Raji (cell line): ENCODE data around the gene ZMYND15.

Experiments used
- POLR2A ChIP-seq: IDR thresholded peaks from 2 replicates; pipeline ENCODE4 v1.6.1; 2011; ENCODE audit warnings: low read depth, low read length, control low read depth; ENCODE audit not compliant: insufficient read depth

The ZMYND15 gene

GRCh38 chr17:4759776-4760236 lies 20.2 kb downstream of the ZMYND15 start:
- TF ChIP-seq POLR2A, result no peak

- no peak for TF ChIP-seq POLR2A
Measured at GRCh38 chr17:4764595-4764994, 25.0 kb downstream of the ZMYND15 start.

- no peak for TF ChIP-seq POLR2A
Measured at GRCh38 chr17:4766201-4766600, 26.6 kb downstream of the ZMYND15 start.

- TF ChIP-seq POLR2A, result no peak
Measured at GRCh38 chr17:4766723-4767122, 27.1 kb downstream of the ZMYND15 start.

- TF ChIP-seq POLR2A, result no peak
Measured at GRCh38 chr17:4768298-4768697, 28.7 kb downstream of the ZMYND15 start.

GRCh38 chr17:4769628-4770027 lies 30.0 kb downstream of the ZMYND15 start:
- no peak for TF ChIP-seq POLR2A

GRCh38 chr17:4771519-4772234 lies 32.0 kb downstream of the ZMYND15 start, which contains the start of gene TM4SF5:
TM4SF5 (plus strand) TSS chr17:4771886; CDS start chr17:4771923, 37 bp downstream.
- TF ChIP-seq POLR2A, result no peak

GRCh38 chr17:4772235-4772613 lies 32.6 kb downstream of the ZMYND15 start:
- no peak for TF ChIP-seq POLR2A

GRCh38 chr17:4777969-4778760 lies 38.5 kb downstream of the ZMYND15 start:
- TF ChIP-seq POLR2A, result no peak

GRCh38 chr17:4780325-4780955 lies 40.8 kb downstream of the ZMYND15 start:
- TF ChIP-seq POLR2A, result no peak

GRCh38 chr17:4782652-4783051 lies 43.0 kb downstream of the ZMYND15 start:
- TF ChIP-seq POLR2A, result no peak

GRCh38 chr17:4785311-4786105 lies 45.9 kb downstream of the ZMYND15 start:
- no peak for TF ChIP-seq POLR2A

GRCh38 chr17:4786106-4786511 lies 46.5 kb downstream of the ZMYND15 start, which contains the start of gene VMO1:
VMO1 (minus strand) TSS chr17:4786364; CDS start chr17:4786352, 12 bp downstream.
- TF ChIP-seq POLR2A, result no peak

- TF ChIP-seq POLR2A, result no peak
Measured at GRCh38 chr17:4786516-4786915, 46.9 kb downstream of the ZMYND15 start.
